ENCODE data around the gene SRGAP1. TPM values are rescaled to one million over a fixed set of nuclear protein-coding genes. Genes with fewer than 3 reads are reported as not detected.

The SRGAP1 gene
- polyA plus RNA-seq, 4 donors, result 16.9 to 27.8 (median 22.7) TPM

Other genes with a start within 250 kb of the SRGAP1 start
- gene DPY19L2, start 176.2 kb upstream of the SRGAP1 start, polyA plus RNA-seq (ENCODE audit: insufficient read length in 4 of 4), result 10 to 100 TPM; 24.7 to 99.4 (median 46.5) TPM
- gene RXYLT1, start 64.8 kb upstream of the SRGAP1 start, polyA plus RNA-seq (ENCODE audit: insufficient read length in 4 of 4), result 10 to 100 TPM; 28.6 to 33.8 (median 32.3) TPM